B cell (primary cell): ENCODE measurements around the gene SYNJ1.

Experiments
- EZH2 ChIP-seq: IDR thresholded peaks from 2 replicates; pipeline ENCODE4 v1.6.1; 2012; ENCODE audit warnings: borderline replicate concordance, low read depth, mild to moderate bottlenecking, moderate library complexity, low read length; ENCODE audit not compliant: insufficient read depth, poor library complexity, severe bottlenecking
- TF ChIP-seq, protein P1 (sequence below): fragments of 200-600 bp; IDR thresholded peaks from one replicate; pipeline ENCODE4 v1.8.0; 2022; ENCODE audit warnings: antibody characterized with exemption, mild to moderate bottlenecking

DNA sequence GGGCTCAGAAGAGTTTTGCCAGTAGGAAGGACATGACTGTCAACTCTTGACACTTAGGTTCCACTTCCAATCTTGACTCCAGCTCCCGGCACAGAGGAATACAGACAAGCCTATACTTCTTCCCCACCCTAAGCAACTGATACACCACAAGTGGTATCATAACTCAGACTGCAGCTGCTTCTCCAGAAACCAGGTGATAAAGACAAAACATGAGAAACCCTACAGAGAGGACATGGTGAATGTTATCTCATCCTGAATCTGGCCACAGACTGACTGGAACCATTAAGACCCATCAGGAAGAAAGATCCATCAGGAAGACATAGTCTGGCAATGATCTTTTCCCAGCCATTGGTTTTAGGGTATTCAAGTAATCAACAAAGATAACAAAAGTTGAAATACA, 30.0 kb upstream of the SYNJ1 start:
- TF ChIP-seq, protein P1, sequence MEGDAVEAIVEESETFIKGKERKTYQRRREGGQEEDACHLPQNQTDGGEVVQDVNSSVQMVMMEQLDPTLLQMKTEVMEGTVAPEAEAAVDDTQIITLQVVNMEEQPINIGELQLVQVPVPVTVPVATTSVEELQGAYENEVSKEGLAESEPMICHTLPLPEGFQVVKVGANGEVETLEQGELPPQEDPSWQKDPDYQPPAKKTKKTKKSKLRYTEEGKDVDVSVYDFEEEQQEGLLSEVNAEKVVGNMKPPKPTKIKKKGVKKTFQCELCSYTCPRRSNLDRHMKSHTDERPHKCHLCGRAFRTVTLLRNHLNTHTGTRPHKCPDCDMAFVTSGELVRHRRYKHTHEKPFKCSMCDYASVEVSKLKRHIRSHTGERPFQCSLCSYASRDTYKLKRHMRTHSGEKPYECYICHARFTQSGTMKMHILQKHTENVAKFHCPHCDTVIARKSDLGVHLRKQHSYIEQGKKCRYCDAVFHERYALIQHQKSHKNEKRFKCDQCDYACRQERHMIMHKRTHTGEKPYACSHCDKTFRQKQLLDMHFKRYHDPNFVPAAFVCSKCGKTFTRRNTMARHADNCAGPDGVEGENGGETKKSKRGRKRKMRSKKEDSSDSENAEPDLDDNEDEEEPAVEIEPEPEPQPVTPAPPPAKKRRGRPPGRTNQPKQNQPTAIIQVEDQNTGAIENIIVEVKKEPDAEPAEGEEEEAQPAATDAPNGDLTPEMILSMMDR = no peak
- TF ChIP-seq EZH2 = no peak
